Uterus (tissue), 2 donors: ENCODE measurements around the gene FBXO46.

Experiments
- POLR2A ChIP-seq, 2 donors: fragments of 450-650 bp; IDR thresholded peaks; one replicate each; pipeline ENCODE4 v1.6.1; 2016; ENCODE audit warnings: antibody characterized with exemption in 2 of 2, mild to moderate bottlenecking in 1 of 2, moderate library complexity in 1 of 2
- TF ChIP-seq, protein P1 (sequence below), 4 experiments: fragments of 200-600 bp in 2 of 4; fragments of 450-650 bp in 2 of 4; sonication (generic) in 2 of 4; IDR thresholded peaks; one replicate each; pipeline ENCODE4 v1.5.1; 2016 to 2019; ENCODE audit warnings: antibody characterized with exemption in 4 of 4, mild to moderate bottlenecking in 2 of 4, moderate library complexity in 1 of 4

DNA sequence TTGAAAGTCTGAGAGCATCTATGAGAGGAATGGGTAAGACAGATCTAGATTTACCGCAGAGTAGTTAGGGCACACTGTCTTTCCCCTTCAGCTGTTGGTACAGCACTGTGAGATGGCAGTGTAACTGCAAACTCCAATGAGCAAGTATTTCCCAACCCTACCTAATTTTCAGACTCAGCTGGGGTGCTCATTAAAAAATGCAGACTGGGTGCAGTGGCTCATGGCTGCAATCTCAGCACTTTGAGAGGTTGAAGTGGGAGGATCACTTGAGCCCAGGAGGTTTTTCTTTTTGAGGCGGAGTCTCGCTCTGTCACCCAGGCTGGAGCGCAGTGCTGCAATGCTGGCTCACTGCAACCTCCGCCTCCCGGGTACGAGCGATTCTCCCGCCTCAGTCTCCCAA is 25.6 kb downstream of the FBXO46 start:
- TF ChIP-seq, protein P1, sequence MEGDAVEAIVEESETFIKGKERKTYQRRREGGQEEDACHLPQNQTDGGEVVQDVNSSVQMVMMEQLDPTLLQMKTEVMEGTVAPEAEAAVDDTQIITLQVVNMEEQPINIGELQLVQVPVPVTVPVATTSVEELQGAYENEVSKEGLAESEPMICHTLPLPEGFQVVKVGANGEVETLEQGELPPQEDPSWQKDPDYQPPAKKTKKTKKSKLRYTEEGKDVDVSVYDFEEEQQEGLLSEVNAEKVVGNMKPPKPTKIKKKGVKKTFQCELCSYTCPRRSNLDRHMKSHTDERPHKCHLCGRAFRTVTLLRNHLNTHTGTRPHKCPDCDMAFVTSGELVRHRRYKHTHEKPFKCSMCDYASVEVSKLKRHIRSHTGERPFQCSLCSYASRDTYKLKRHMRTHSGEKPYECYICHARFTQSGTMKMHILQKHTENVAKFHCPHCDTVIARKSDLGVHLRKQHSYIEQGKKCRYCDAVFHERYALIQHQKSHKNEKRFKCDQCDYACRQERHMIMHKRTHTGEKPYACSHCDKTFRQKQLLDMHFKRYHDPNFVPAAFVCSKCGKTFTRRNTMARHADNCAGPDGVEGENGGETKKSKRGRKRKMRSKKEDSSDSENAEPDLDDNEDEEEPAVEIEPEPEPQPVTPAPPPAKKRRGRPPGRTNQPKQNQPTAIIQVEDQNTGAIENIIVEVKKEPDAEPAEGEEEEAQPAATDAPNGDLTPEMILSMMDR (IDR thresholded peaks at IDR 0.05), result no peak
- no peak for TF ChIP-seq POLR2A (IDR thresholded peaks at IDR 0.05)
